ENCODE results near the gene ADGRL3. TPM values are rescaled to one million over a fixed set of nuclear protein-coding genes. Genes with fewer than 3 reads are reported as not detected.

The ADGRL3 gene
- total RNA-seq, 2 experiments from 2014 or later, result not detected

GRCh38 chr4:61427818-61428495 lies 227.8 kb downstream of the ADGRL3 start:
- H3K27ac Mint-ChIP-seq, result no peak overlapping the region
- ChIA-PET CTCF (no interaction called here), POLR2A (no interaction called here)
- TF ChIP-seq CTCF (IDR thresholded peaks at IDR 0.05), result no peak
- intact Hi-C loops (cut with micrococcal nuclease), result no loop called here
- H3K9me3 Mint-ChIP-seq, result peaks cover 11% of the 10 kb centered on the region
- DNase-seq, result no peak
- H3K4me3 Mint-ChIP-seq, result no peak overlapping the region
- no peak for ATAC-seq
- H3K36me3 Mint-ChIP-seq (ENCODE audit: low read depth), result no peaks in the 10 kb centered on the region
- no peaks in the 10 kb centered on the region for H3K4me1 Mint-ChIP-seq (ENCODE audit: low read depth)
- no peaks in the 10 kb centered on the region for H3K27me3 Mint-ChIP-seq

GRCh38 chr4:61428950-61429349 lies 228.8 kb downstream of the ADGRL3 start:
- Mint-ChIP-seq H3K36me3 (ENCODE audit: low read depth) (no peaks in the 10 kb centered on the region), H3K9me3 (peaks cover 9% of the 10 kb centered on the region), H3K4me3 (no peak overlapping the region), H3K27me3 (no peaks in the 10 kb centered on the region), H3K4me1 (ENCODE audit: low read depth) (no peaks in the 10 kb centered on the region), H3K27ac (no peak overlapping the region)
- no peak for TF ChIP-seq CTCF (IDR thresholded peaks at IDR 0.05)
- intact Hi-C loops (cut with micrococcal nuclease), result no loop called here
- CTCF ChIA-PET, result no interaction called here
- DNase-seq, result no peak
- ATAC-seq, result no peak
- POLR2A ChIA-PET, result no interaction called here

GRCh38 chr4:61431131-61431530 lies 231.0 kb downstream of the ADGRL3 start:
- no peak for DNase-seq
- Mint-ChIP-seq H3K4me3 (no peak overlapping the region), H3K27ac (no peak overlapping the region), H3K9me3 (peaks cover 11% of the 10 kb centered on the region), H3K27me3 (no peaks in the 10 kb centered on the region), H3K36me3 (ENCODE audit: low read depth) (no peaks in the 10 kb centered on the region), H3K4me1 (ENCODE audit: low read depth) (no peaks in the 10 kb centered on the region)
- intact Hi-C loops (cut with micrococcal nuclease), result no loop called here
- CTCF ChIA-PET, result no interaction called here
- TF ChIP-seq CTCF (IDR thresholded peaks at IDR 0.05), result no peak
- no peak for ATAC-seq
- POLR2A ChIA-PET, result no interaction called here

- H3K9me3 Mint-ChIP-seq, result peaks cover 2% of the 10 kb centered on the region
- no peak overlapping the region for H3K4me3 Mint-ChIP-seq
- ATAC-seq (no peak), DNase-seq (no peak)
- TF ChIP-seq CTCF (IDR thresholded peaks at IDR 0.05), result no peak
- CTCF ChIA-PET, result no interaction called here
- H3K27me3 Mint-ChIP-seq, result no peaks in the 10 kb centered on the region
- POLR2A ChIA-PET, result no interaction called here
- H3K36me3 Mint-ChIP-seq (ENCODE audit: low read depth), result no peaks in the 10 kb centered on the region
- H3K27ac Mint-ChIP-seq, result no peak overlapping the region
- intact Hi-C loops (cut with micrococcal nuclease), result no loop called here
- H3K4me1 Mint-ChIP-seq (ENCODE audit: low read depth), result no peaks in the 10 kb centered on the region
These were observed 237.8 kb downstream of the ADGRL3 start for GRCh38 chr4:61437923-61438322.

GRCh38 chr4:61440321-61440720 lies 240.2 kb downstream of the ADGRL3 start:
- no peaks in the 10 kb centered on the region for H3K27me3 Mint-ChIP-seq
- intact Hi-C loops (cut with micrococcal nuclease), result no loop called here
- POLR2A ChIA-PET, result no interaction called here
- ATAC-seq (no peak), DNase-seq (no peak)
- peaks cover 2% of the 10 kb centered on the region for H3K9me3 Mint-ChIP-seq
- no peaks in the 10 kb centered on the region for H3K36me3 Mint-ChIP-seq (ENCODE audit: low read depth)
- no peaks in the 10 kb centered on the region for H3K4me1 Mint-ChIP-seq (ENCODE audit: low read depth)
- H3K27ac Mint-ChIP-seq, result no peak overlapping the region
- CTCF ChIA-PET, result no interaction called here
- no peak for TF ChIP-seq CTCF (IDR thresholded peaks at IDR 0.05)
- H3K4me3 Mint-ChIP-seq, result no peak overlapping the region
